ENCODE measurements around the gene ATG2B. TPM values are rescaled to one million over a fixed set of nuclear protein-coding genes. Genes with fewer than 3 reads are reported as not detected.

Gene ATG2B
- polyA plus RNA-seq, 4 donors, result 23.3 to 36.1 (median 30.6) TPM

GRCh38 chr14:96273629-96274028 is 89.5 kb downstream of the ATG2B start:
- no peak for DNase-seq (ENCODE audit: low read depth in 4 of 4, low spot score in 3 of 4)

DNA sequence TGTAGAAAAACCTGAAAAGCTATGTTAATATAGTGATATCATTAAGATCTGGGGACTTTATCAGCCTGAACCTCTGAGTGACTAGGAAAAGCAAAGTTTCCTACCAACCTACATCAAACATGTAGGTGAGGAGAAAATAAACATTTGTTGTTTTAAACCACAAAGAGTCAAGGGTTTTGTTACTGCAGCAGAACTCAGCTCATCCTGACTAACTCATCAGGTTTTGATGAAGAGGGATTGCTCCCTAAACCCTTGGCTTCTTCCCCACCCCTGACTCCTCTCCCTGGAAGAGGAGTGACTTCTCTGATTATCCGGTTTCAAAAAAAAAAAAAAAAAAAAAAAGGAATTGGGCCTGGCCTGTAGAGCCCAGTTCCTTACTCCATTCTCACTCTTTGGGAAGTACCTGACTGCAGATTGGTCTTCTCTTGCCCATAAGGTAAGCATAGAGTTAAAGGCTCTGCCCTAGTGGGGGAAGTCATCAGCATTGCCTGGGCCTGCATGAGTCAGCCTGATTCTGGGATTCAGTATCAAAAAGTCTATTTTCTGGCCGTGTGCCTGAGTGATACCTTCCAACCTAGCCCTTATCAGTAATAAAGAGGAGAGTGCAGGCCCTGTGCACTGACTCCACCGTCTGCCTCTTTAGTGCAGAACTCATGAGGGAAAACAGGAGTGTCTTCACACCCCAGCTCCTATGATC is 90.2 kb downstream of the ATG2B start:
- no peak for DNase-seq (ENCODE audit: low read depth in 4 of 4, low spot score in 3 of 4)

GRCh38 chr14:96271421-96271762 is 91.7 kb downstream of the ATG2B start:
- DNase-seq (ENCODE audit: low read depth in 4 of 4, low spot score in 3 of 4), result no peak

DNA sequence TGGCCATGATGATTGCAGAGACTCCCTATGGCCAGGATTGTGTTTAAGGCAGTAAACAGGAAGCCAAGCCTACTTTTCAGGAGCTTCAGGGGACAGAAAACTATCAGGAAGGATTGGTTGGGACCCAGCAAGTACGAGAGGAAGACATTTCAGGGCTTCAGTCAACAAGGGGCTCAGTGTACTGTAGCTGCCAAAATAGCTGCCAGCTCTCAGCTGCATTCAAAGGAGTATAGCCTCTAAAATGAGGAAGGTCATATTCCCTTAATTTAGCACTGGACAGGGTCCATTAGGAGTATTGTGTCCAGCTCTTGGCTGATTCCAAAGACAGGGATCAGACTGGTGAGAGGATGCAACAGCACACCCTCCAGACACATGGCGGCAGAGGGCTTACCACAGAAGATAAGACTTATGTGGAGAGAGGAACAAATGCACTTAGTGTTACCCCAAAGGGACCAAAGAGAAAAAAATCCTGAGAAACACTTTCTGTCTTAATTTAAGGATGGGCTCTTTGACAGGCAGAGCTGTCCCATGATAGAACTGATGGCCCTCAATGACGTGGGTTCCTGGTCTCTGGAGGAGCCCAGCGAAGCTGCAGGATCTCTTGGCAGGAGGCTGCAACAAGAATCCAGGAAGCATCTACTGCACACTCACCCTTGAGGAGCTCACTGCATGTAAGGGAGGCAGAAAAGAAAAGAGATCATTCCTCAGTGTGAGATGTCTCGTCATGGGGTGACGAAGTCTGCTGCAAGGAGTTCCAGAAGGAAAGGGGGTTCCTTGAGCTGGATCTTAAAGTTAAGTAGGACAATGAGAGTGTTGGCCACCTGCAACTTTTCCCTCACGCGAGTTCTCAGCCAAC is 92.3 kb downstream of the ATG2B start:
- DNase-seq (ENCODE audit: low read depth in 4 of 4, low spot score in 3 of 4), result no peak

DNA sequence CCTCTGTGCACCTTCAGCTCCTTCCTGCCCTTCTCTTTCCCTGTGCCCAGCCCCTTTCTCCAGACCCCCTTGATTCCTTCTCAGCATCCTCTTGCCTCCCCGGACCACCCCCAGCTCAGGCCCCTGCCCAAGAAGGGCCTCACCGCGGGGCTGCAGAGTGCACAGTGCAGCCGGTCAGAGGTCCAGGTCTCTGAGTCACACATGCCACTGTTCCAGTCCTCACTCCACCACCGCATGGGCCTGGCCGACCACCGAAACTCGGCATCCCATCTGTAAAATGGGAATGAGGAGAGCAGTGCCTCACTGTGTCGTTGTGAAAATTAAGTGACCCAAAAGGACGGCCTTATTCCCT is 93.8 kb downstream of the ATG2B start:
- no peak for DNase-seq (ENCODE audit: low read depth in 4 of 4, low spot score in 3 of 4)

- no peak for DNase-seq (ENCODE audit: low read depth in 4 of 4, low spot score in 3 of 4)
Observed at GRCh38 chr14:96268431-96269358, 94.4 kb downstream of the ATG2B start.

GRCh38 chr14:96267916-96268315 is 95.2 kb downstream of the ATG2B start:
- DNase-seq (ENCODE audit: low read depth in 4 of 4, low spot score in 3 of 4), result no peak

GRCh38 chr14:96267336-96267735 is 95.8 kb downstream of the ATG2B start:
- no peak for DNase-seq (ENCODE audit: low read depth in 4 of 4, low spot score in 3 of 4)

DNA sequence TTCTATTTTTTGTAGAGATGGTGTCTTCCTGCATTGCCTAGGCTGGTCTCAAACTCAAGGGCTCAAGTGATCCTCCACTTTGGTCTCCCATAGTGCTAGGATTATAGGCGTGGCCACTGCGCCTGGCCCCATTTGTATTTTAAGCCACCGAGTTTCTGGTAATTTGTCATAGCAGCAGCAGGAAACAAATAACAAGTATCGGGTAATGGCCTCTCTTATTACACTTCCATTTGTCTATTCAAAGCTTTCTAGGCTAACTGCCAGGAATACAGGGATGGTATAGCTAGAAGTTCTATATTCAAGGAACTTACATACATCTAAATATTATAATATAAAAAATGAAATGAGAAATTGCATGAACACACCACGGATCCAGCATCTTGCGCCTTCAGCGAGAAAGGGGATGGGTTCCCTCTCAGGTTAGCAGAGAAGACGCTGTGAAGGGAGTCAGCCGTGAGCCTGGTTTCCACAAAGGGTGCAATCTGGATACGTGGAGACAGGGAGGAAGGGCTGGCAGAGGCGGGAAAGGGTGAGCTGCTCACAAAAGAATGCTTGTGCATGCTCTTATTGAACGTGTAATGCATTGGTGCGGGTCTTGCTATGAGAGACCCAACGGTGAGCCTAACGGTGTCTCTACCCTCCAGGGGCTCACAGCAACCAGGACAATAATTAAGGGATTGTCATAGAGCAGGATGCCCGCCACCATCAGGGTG is 97.6 kb downstream of the ATG2B start:
- DNase-seq (ENCODE audit: low read depth in 4 of 4, low spot score in 3 of 4), result no peak

DNA sequence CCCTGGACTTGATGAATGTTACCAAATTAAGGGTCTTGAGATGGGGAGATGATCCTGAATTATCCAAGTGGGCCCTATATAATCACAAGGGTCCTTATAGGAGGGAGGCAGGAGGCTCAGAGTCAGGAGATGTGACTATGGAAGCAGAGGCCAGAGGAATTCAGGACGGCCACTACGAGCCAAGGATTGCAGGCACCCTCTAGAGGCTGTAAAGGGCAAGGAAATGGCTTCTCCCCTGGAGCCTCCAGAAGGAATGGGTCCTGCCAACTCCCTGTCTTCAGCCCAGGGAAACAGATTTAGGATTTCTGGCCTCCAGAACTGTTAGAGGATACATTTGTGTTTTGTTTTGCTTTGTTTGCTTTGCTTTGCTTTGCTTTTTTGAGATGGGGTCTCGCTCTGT is 98.3 kb downstream of the ATG2B start:
- no peak for DNase-seq (ENCODE audit: low read depth in 4 of 4, low spot score in 3 of 4)

- DNase-seq (ENCODE audit: low read depth in 4 of 4, low spot score in 3 of 4), result no peak
Observed at GRCh38 chr14:96264200-96264553, 99.0 kb downstream of the ATG2B start.

- DNase-seq (ENCODE audit: low read depth in 4 of 4, low spot score in 3 of 4), result no peak
Observed at GRCh38 chr14:96263347-96264199, 99.6 kb downstream of the ATG2B start.

- DNase-seq (ENCODE audit: low read depth in 4 of 4, low spot score in 3 of 4), result no peak
Observed at GRCh38 chr14:96261772-96262655, 101.1 kb downstream of the ATG2B start.

- no peak for DNase-seq (ENCODE audit: low read depth in 4 of 4, low spot score in 3 of 4)
Observed at GRCh38 chr14:96261053-96261452, 102.1 kb downstream of the ATG2B start.

GRCh38 chr14:96260341-96260821 is 102.8 kb downstream of the ATG2B start:
- no peak for DNase-seq (ENCODE audit: low read depth in 4 of 4, low spot score in 3 of 4)

DNA sequence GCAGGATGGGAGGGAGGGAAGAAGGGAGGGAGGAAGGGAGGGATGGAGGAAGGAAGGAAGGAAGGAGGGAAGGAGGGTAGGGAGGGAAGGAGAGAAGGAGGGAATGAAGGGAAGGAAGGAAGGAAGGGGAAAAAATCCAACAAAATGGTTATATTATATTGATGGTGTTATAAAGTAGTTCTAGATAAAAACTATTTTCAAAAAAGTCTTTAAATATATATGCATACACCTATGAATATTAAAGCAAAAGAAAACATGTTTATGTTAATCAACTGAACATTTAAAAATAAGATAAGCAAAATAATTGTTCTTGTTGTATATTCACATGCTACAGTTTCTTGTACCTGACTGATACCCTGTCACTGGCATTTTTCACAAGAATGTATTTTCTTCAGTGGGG is 105.2 kb downstream of the ATG2B start:
- DNase-seq (ENCODE audit: low read depth in 4 of 4, low spot score in 3 of 4), result no peak

GRCh38 chr14:96257056-96257455 is 106.1 kb downstream of the ATG2B start:
- DNase-seq (ENCODE audit: low read depth in 4 of 4, low spot score in 3 of 4), result no peak

DNA sequence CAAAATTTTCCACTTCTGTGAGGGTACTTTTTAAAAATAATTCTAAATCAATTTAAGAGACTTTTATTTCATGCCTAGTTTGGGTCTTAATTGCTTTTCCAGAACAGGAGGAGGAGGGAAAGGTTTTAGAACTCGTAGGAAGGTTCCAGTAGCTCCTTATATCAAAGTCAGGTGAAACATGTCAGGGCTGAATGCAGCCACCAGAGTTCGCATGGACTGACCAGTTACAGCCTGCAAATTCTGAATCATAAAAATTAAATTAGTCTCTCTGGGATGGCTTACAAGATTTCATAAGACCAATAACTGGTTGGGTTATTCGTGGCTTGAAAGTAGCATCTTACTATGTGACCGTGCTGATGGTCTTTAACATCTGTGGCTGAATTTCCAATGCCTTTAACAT is 106.7 kb downstream of the ATG2B start:
- DNase-seq (ENCODE audit: low read depth in 4 of 4, low spot score in 3 of 4), result no peak

All from left renal pelvis (tissue), 4 donors.